GM23338 (cell line): ENCODE data around the gene MAPKAPK3.

Experiments used
- EZH2phosphoT487 ChIP-seq: fragments of 200-600 bp; sonication (generic); IDR thresholded peaks from one replicate; pipeline ENCODE4 v1.8.1; 2018; ENCODE audit warnings: antibody characterized with exemption; ENCODE audit not compliant: unreplicated experiment
- POLR2AphosphoS5 ChIP-seq: IDR thresholded peaks from 2 replicates; pipeline ENCODE4 v1.6.1; 2016; ENCODE audit warnings: antibody characterized with exemption, low read depth
- TF ChIP-seq, protein P1 (sequence below), 2 experiments: fragments of 200-600 bp in 1 of 2; sonication (generic) in 1 of 2; conservative IDR thresholded peaks; 2 replicates each; pipeline versions ENCODE4 v1.5.1 to v1.6.1; 2016 to 2017; ENCODE audit warnings: antibody characterized with exemption in 2 of 2, low read depth in 2 of 2, mild to moderate bottlenecking in 2 of 2, moderate library complexity in 1 of 2

GRCh38 chr3:50666837-50667236 is 49.9 kb downstream of the MAPKAPK3 start:
- TF ChIP-seq, protein P1, sequence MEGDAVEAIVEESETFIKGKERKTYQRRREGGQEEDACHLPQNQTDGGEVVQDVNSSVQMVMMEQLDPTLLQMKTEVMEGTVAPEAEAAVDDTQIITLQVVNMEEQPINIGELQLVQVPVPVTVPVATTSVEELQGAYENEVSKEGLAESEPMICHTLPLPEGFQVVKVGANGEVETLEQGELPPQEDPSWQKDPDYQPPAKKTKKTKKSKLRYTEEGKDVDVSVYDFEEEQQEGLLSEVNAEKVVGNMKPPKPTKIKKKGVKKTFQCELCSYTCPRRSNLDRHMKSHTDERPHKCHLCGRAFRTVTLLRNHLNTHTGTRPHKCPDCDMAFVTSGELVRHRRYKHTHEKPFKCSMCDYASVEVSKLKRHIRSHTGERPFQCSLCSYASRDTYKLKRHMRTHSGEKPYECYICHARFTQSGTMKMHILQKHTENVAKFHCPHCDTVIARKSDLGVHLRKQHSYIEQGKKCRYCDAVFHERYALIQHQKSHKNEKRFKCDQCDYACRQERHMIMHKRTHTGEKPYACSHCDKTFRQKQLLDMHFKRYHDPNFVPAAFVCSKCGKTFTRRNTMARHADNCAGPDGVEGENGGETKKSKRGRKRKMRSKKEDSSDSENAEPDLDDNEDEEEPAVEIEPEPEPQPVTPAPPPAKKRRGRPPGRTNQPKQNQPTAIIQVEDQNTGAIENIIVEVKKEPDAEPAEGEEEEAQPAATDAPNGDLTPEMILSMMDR (conservative IDR thresholded peaks at IDR 0.05; ENCODE audit: low read depth in 2 of 2) = no peak
- TF ChIP-seq POLR2AphosphoS5 (no peak), EZH2phosphoT487 (no peak)
